Measurements from ENCODE around the gene FEN1. TPM values are rescaled to one million over a fixed set of nuclear protein-coding genes. Genes with fewer than 3 reads are reported as not detected.

FEN1 gene
- polyA plus RNA-seq, 1 of the 3 experiments (the other 2 are of a cell fraction), result 35.9 TPM

GRCh38 chr11:61773809-61774208 lies 18.9 kb upstream of the FEN1 start:
- no peak for DNase-seq
- no peaks in the 10 kb centered on the region for H3K27me3 ChIP-seq (ENCODE audit: insufficient read depth)
- H3K27ac ChIP-seq (ENCODE audit: low read depth in 2 of 2, low read length in 1 of 2), result peak overlapping the region in 1 of 2 experiments; percentile 54; a peak in 2 of 4 replicates
- ChIA-PET CTCF (interaction anchor here (0.7 to 3.7 kb wide), 6 partner anchors 14 to 308 kb away, joined by 3 to 35 read pairs (median 10); no protein-coding TSS in a partner anchor), POLR2A (interaction anchor here (1.0 kb wide), 1 partner anchor 338 kb away, joined by 3 read pairs; no protein-coding TSS in a partner anchor)
- H4K20me1 ChIP-seq (ENCODE audit: insufficient read depth), result no peaks in the 10 kb centered on the region
- no peaks in the 10 kb centered on the region for H3K79me2 ChIP-seq (ENCODE audit: insufficient read depth)
- no peak overlapping the region for H3K9ac ChIP-seq
- WGBS (ENCODE audit: low lambda C conversion rate), result 90% methylated on average over 18 of the region's 18 CpGs
- H3K4me3 ChIP-seq (ENCODE audit: low read depth in 2 of 2, low read length in 1 of 2), result no peak overlapping the region
- peaks cover 0 to 28% of the 10 kb centered on the region in 2 experiments; a peak in 1 of 4 replicates for H3K4me1 ChIP-seq (ENCODE audit: control insufficient read depth in 1 of 2, insufficient read depth in 2 of 2, low read depth in 1 of 2, low read length in 1 of 2)
- TF ChIP-seq CHD2 (IDR thresholded peaks at IDR 0.05; ENCODE audit: low read length, partially characterized antibody), result no peak
- no peak for TF ChIP-seq YY1 (IDR thresholded peaks at IDR 0.05; ENCODE audit: low read depth)
- TF ChIP-seq NFIC (IDR thresholded peaks at IDR 0.05; ENCODE audit: borderline replicate concordance), result no peak
- no peak for TF ChIP-seq RCOR1 (IDR thresholded peaks at IDR 0.05; ENCODE audit: low read length)
- H3K9me3 ChIP-seq, result no peaks in the 10 kb centered on the region
- H3K36me3 ChIP-seq (replicated peaks in 1 of 2; ENCODE audit: control insufficient read depth in 1 of 2, insufficient read depth in 2 of 2, low read length in 1 of 2), result no peaks in the 10 kb centered on the region
- H3K9me2 ChIP-seq, result no peaks in the 10 kb centered on the region
- no peak overlapping the region for H2AFZ ChIP-seq (ENCODE audit: low read depth)
- H3F3A ChIP-seq (replicated peaks; ENCODE audit: insufficient read depth), result no peaks in the 10 kb centered on the region
- no peak overlapping the region for H3K4me2 ChIP-seq

GRCh38 chr11:61774411-61774810 lies 18.3 kb upstream of the FEN1 start:
- no peaks in the 10 kb centered on the region for H3K79me2 ChIP-seq (ENCODE audit: insufficient read depth)
- H3K9me2 ChIP-seq, result no peaks in the 10 kb centered on the region
- H3K4me2 ChIP-seq, result no peak overlapping the region
- H4K20me1 ChIP-seq (ENCODE audit: insufficient read depth), result no peaks in the 10 kb centered on the region
- H3K4me3 ChIP-seq (ENCODE audit: low read depth in 2 of 2, low read length in 1 of 2), result no peak overlapping the region
- H3K9me3 ChIP-seq, result no peaks in the 10 kb centered on the region
- ChIA-PET CTCF (interaction anchor here (0.7 to 3.7 kb wide), 6 partner anchors 10 to 308 kb away, joined by 3 to 35 read pairs (median 8); no protein-coding TSS in a partner anchor), POLR2A (no interaction called here)
- H3K36me3 ChIP-seq (replicated peaks in 1 of 2; ENCODE audit: control insufficient read depth in 1 of 2, insufficient read depth in 2 of 2, low read length in 1 of 2), result no peaks in the 10 kb centered on the region
- peaks cover 0 to 26% of the 10 kb centered on the region in 2 experiments; a peak in 1 of 4 replicates for H3K4me1 ChIP-seq (ENCODE audit: control insufficient read depth in 1 of 2, insufficient read depth in 2 of 2, low read depth in 1 of 2, low read length in 1 of 2)
- no peak overlapping the region for H2AFZ ChIP-seq (ENCODE audit: low read depth)
- H3K9ac ChIP-seq, result no peak overlapping the region
- no peaks in the 10 kb centered on the region for H3K27me3 ChIP-seq (ENCODE audit: insufficient read depth)
- H3K27ac ChIP-seq (ENCODE audit: low read depth in 2 of 2, low read length in 1 of 2), result no peak overlapping the region
- WGBS (ENCODE audit: low lambda C conversion rate), result 89% methylated on average over 12 of the region's 12 CpGs
- peak; percentile 46 for DNase-seq
- H3F3A ChIP-seq (replicated peaks; ENCODE audit: insufficient read depth), result no peaks in the 10 kb centered on the region
- TF ChIP-seq SIN3A (IDR thresholded peaks at IDR 0.05; ENCODE audit: borderline replicate concordance, low read depth, low read length), result no peak
- TF ChIP-seq GABPA (IDR thresholded peaks at IDR 0.05; ENCODE audit: low read depth), result no peak
- TF ChIP-seq MEF2A (IDR thresholded peaks at IDR 0.05; ENCODE audit: borderline replicate concordance, low read depth), result no peak
- no peak for TF ChIP-seq ZBTB33 (IDR thresholded peaks at IDR 0.05; ENCODE audit: borderline replicate concordance, low read depth)
- no peak for TF ChIP-seq PBX3 (IDR thresholded peaks at IDR 0.05)
- TF ChIP-seq TEAD4 (IDR thresholded peaks at IDR 0.05; ENCODE audit: borderline replicate concordance, insufficient read depth), result no peak
- TF ChIP-seq CHD2 (IDR thresholded peaks at IDR 0.05; ENCODE audit: low read length, partially characterized antibody), result no peak
- no peak for TF ChIP-seq MAX (IDR thresholded peaks at IDR 0.05; ENCODE audit: low read depth)
- TF ChIP-seq ELF1 (IDR thresholded peaks at IDR 0.05), result no peak
- TF ChIP-seq MXI1 (IDR thresholded peaks at IDR 0.05; ENCODE audit: low read depth, low read length), result no peak
- no peak for TF ChIP-seq RAD21 (IDR thresholded peaks at IDR 0.05; ENCODE audit: low read length)
- TF ChIP-seq USF2 (IDR thresholded peaks at IDR 0.05; ENCODE audit: borderline replicate concordance, low read depth, low read length), result no peak
- no peak for TF ChIP-seq NRF1 (IDR thresholded peaks at IDR 0.05; ENCODE audit: low read depth, low read length)
- no peak for TF ChIP-seq YY1 (IDR thresholded peaks at IDR 0.05; ENCODE audit: low read depth)
- no peak for TF ChIP-seq REST (IDR thresholded peaks at IDR 0.05; ENCODE audit: low read depth, low read length)
- TF ChIP-seq USF1 (IDR thresholded peaks at IDR 0.05; ENCODE audit: borderline replicate concordance, low read depth), result no peak
